ENCODE measurements around the gene NSMCE1. TPM values are rescaled to one million over a fixed set of nuclear protein-coding genes. Genes with fewer than 3 reads are reported as not detected.

NSMCE1 gene
- total RNA-seq, 1 experiment from 2014 or later = 62.6 TPM

DNA sequence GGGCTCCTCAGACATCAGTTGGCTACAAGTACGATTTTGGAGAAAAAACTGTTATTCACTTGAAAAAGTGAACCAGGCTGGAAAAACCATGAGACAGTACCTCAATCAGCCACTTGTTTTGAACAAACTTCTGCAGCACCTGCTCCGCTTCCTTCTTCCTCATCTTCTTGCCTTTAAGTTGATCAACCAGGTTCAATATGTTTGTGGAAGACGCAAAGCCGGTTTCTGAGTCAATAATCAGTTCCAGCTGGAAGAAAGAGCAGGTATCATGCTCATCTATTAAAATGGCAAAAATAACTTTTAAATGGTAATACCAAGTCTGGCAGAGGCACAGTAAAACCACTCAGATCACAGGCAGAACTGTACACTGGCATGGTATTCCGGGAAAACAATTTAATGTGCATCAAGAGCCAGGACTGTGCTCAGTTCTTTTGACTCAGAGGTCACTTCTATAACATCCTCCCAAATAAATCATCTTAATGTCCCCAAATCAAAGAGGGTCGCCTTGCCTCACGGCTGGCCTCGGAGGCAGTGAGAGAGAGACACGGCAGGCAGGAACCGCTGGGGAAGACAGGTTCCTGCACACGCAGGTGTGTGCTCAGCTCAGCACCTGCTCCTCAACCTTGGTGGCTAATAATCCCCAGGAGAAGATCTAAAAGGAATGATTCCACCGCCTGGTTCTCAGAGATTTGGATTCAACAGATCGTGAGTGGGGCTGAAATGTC, 35.5 kb downstream of the NSMCE1 start:
- H3K9me3 ChIP-seq (replicated peaks) = no peaks in the 10 kb centered on the region

DNA sequence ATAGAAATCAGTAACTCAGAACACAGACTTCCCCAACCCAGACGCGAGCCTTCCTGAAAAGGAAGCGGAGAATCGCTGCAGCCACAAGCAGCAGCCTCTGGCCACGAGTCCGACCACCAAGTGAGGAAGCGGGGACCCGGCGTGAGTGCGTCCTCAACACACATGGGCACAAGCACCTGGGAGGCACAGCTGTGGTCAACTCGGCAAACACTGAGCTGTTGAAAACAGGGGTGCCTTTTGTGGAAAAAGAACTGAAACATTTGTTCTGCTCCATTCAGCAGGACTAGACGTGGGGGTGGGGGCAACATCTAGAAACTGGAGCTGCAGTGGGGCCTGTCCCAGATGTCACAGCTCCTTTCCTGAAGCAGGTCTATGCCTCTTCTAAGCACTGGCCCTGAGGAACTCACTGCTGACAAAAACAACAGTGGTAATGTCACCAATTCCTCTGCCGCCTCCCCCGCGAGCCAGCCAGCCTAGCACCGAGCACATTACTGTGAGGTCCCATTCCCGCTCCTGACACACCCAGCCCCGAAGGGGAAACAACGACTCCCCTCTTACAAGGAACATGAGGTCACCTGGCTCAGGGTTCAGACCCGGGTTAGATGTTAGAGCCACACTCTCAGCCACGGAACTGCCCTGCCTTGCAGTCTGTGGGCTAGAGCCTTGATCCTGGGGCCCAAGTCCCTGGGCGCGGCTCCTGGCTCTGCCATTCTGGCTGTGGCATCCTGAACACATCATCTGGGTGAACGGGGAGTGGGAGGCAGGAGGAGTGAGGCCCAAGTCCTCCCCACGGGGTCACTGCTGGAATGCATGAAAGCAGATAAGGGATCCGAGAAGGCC, 36.3 kb downstream of the NSMCE1 start:
- DNase-seq (ENCODE audit: low read depth in 1 of 2, low spot score in 2 of 2) = no peak
- H3K4me1 ChIP-seq (replicated peaks) = peaks cover 9% of the 10 kb centered on the region
- H3K36me3 ChIP-seq = peaks cover 18% of the 10 kb centered on the region
- H3K9me3 ChIP-seq (replicated peaks) = no peaks in the 10 kb centered on the region
- no peak overlapping the region for H3K4me3 ChIP-seq
- no peak overlapping the region for H3K27ac ChIP-seq
- no peaks in the 10 kb centered on the region for H3K27me3 ChIP-seq (replicated peaks)

More for the DNA sequence above, 35.5 kb downstream of the NSMCE1 start:
- no peak overlapping the region for H3K27ac ChIP-seq
- no peak overlapping the region for H3K4me3 ChIP-seq
- no peaks in the 10 kb centered on the region for H3K27me3 ChIP-seq (replicated peaks)
- DNase-seq (ENCODE audit: low read depth in 1 of 2, low spot score in 2 of 2) = no peak
- peaks cover 18% of the 10 kb centered on the region for H3K36me3 ChIP-seq
- peaks cover 9% of the 10 kb centered on the region for H3K4me1 ChIP-seq (replicated peaks)

DNA sequence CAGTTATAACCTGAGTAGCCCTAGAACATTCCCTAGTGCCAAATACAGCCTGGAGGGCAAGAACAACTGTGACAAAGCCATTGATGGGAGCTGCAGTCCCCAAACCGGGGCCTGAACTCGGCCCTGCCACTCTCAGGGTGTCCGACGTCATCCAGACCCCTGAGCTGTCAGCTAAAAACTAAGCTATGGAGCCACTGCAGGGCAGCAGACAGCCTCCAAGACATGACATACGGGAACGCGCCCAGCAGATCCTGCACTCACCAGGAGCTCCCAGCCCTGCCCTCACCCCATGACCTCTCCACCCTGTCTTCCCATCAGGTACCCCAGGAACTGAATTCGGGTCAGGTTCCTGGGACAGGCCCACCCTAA, 36.9 kb downstream of the NSMCE1 start:
- no peak overlapping the region for H3K4me3 ChIP-seq
- H3K9me3 ChIP-seq (replicated peaks) = no peaks in the 10 kb centered on the region
- no peak overlapping the region for H3K27ac ChIP-seq
- no peak for DNase-seq (ENCODE audit: low read depth in 1 of 2, low spot score in 2 of 2)
- peaks cover 18% of the 10 kb centered on the region for H3K36me3 ChIP-seq
- peaks cover 9% of the 10 kb centered on the region for H3K4me1 ChIP-seq (replicated peaks)
- H3K27me3 ChIP-seq (replicated peaks) = no peaks in the 10 kb centered on the region

DNA sequence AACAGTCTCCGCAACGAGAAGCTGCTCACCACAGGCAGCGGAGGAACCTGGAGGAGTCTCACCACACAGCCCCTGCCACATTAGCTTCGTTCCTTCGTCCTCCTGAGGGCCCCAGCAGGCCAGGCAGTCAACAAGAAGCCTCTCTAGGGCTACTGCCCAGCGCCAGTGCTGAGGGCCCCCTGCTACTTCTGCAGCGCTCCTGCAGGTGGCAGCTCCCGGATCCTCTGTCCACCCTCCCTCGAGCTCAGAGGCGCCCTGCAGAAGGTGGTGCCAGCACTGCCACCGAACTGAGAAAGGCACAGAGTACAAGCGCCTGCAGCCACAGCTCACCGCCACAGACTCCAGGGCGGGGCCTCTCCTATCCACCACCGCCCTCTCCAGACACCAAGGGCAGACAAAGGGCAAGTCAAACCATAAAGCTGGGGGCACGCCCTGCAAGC, 38.0 kb downstream of the NSMCE1 start:
- Histone ChIP-seq H3K27ac (no peak overlapping the region), H3K27me3 (replicated peaks) (no peaks in the 10 kb centered on the region), H3K4me1 (replicated peaks) (peaks cover 6% of the 10 kb centered on the region), H3K4me3 (no peak overlapping the region), H3K36me3 (peaks cover 18% of the 10 kb centered on the region), H3K9me3 (replicated peaks) (no peaks in the 10 kb centered on the region)
- no peak for DNase-seq (ENCODE audit: low read depth in 1 of 2, low spot score in 2 of 2)

DNA sequence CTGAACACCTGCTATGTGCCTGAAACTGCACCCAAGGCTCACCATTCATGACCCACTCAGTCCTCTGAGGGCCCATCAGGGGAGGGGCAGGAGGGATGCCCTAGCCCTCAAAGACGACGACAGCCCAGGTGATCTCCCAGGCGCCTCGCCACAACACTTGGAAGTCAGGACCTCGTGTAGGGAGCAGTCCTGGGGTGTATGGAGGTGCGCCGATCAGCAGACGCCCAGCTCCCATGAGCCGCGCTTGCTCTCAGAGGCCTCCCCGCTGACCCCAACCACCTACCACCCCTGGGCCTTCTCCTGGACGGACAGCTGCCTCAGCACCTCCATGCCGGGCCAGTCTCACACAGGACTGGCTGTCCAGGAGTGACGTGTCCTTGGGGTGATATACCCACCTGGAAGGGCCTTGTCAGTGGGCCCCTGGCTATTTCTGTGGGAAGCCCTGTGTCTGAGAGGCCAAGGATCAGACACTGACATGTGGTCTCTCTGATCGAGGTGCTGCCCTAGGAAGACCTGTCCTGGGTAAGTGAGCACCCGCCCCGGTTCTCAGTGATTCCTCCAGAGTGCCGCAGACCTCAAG, 38.6 kb downstream of the NSMCE1 start:
- Histone ChIP-seq H3K27me3 (replicated peaks) (no peaks in the 10 kb centered on the region), H3K9me3 (replicated peaks) (no peaks in the 10 kb centered on the region), H3K27ac (no peak overlapping the region), H3K4me1 (replicated peaks) (no peaks in the 10 kb centered on the region; the same call in 1 of the 2 replicates), H3K36me3 (peaks cover 18% of the 10 kb centered on the region; the same call in 1 of the 2 replicates), H3K4me3 (no peak overlapping the region)
- no peak for DNase-seq (ENCODE audit: low read depth in 1 of 2, low spot score in 2 of 2)

DNA sequence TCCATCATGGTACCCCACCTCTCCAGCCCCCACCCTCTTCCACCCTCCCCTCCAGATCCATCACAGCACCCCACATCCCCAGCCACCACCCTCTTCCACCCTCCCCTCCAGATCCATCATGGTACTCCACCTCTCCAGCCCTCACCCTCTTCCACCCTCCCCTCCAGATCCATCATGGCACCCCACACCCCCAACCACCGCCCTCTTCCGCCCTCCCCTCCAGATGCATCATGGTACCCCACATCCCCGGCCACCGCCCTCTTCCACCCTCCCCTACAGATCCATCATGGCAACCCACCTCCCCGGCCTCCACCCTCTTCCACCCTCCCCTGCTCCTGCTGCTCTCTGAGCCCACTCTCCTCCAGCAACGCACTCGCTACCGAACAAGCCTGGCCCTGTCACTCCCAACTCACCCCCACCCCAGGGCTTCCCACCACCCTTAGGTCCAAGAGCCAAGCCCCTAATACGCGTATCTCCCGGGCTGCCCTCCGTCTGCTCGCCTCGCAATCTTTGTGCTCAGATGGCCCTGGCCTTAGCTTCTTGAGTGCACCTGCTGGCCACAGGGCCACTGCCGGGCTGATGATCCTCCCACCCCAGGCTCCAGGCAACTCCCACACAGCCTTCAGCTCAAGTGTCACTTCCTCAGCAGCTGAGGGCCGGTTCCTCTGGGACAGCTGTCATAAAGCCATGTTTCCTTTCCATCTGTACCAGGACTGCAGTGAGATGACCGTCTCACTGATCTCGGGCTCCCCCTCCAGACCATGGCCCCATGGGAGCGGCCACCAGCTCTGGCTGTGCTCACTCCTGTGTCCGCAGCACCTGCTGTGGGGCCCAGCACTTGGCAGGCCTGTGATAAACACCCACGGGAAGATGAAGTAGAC, 39.7 kb downstream of the NSMCE1 start:
- H3K27ac ChIP-seq = no peak overlapping the region
- H3K4me1 ChIP-seq (replicated peaks) = no peaks in the 10 kb centered on the region
- DNase-seq (ENCODE audit: low read depth in 1 of 2, low spot score in 2 of 2) = no peak
- no peaks in the 10 kb centered on the region for H3K27me3 ChIP-seq (replicated peaks)
- no peaks in the 10 kb centered on the region for H3K9me3 ChIP-seq (replicated peaks)
- H3K36me3 ChIP-seq = peaks cover 24% of the 10 kb centered on the region; the same call in 1 of the 2 replicates
- H3K4me3 ChIP-seq = no peak overlapping the region

DNA sequence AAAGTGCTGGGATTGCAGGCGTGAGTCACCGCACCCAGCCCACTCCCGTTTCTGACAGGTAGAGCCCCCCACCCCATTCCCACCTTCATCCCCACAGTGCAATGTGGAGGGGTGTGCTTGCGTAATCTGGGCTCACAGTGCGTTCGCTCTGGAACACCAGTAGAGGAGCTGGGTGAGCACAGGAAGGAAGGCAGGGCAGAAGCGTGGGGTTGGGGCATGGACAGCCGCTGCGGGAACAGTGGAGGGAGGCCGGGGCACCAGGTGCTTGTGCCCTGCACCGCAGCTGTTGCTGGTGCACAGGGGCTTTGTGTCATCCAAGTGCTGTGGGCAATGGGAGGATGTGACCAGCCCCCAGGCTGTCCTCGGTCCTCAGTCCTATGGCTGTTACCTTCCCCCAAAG, 40.5 kb downstream of the NSMCE1 start:
- no peaks in the 10 kb centered on the region for H3K9me3 ChIP-seq (replicated peaks)
- no peak overlapping the region for H3K27ac ChIP-seq
- H3K36me3 ChIP-seq = peaks cover 28% of the 10 kb centered on the region; the same call in 1 of the 2 replicates
- no peak overlapping the region for H3K4me3 ChIP-seq
- peaks cover 4% of the 10 kb centered on the region for H3K4me1 ChIP-seq (replicated peaks)
- H3K27me3 ChIP-seq (replicated peaks) = no peaks in the 10 kb centered on the region
- no peak for DNase-seq (ENCODE audit: low read depth in 1 of 2, low spot score in 2 of 2)

DNA sequence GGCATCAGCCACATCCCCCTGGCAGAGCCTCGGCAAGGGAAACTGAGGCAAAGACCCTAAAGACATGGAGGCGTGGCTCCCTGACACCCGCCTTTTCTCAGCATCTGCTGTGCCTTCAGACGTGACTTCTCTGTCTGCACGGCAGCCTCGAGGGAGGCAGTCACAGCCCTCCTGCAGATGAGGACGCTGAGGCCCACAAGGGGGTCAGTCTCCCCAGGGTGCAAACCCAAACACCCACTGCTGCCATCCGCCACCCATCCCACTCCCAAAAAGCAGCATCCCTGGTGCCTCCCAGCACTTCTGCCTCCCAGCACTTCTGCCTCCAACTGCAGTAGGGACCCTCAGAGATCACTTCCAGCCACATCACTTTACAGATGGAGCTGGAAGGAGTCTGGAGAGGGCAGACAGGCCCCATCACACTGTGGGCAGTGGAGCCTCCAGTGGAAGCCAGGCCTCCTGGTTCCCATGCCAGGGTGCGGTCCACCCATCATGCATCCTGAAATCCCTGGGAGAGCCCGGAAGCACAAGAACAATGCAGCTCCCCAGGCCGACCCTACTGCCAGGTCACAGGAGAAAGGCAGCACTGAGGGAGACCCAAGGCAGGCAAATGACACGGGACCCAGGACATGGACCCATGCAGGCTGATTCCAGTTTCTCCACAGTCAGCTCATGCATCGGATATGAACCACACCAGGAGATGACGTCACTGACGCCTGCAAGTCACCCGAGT, 41.4 kb downstream of the NSMCE1 start:
- no peaks in the 10 kb centered on the region for H3K9me3 ChIP-seq (replicated peaks)
- H3K36me3 ChIP-seq = peaks cover 24% of the 10 kb centered on the region; the same call in 1 of the 2 replicates
- H3K4me1 ChIP-seq (replicated peaks) = peaks cover 13% of the 10 kb centered on the region
- H3K27me3 ChIP-seq (replicated peaks) = no peaks in the 10 kb centered on the region
- no peak overlapping the region for H3K27ac ChIP-seq
- DNase-seq (ENCODE audit: low read depth in 1 of 2, low spot score in 2 of 2) = no peak
- H3K4me3 ChIP-seq = no peak overlapping the region

DNA sequence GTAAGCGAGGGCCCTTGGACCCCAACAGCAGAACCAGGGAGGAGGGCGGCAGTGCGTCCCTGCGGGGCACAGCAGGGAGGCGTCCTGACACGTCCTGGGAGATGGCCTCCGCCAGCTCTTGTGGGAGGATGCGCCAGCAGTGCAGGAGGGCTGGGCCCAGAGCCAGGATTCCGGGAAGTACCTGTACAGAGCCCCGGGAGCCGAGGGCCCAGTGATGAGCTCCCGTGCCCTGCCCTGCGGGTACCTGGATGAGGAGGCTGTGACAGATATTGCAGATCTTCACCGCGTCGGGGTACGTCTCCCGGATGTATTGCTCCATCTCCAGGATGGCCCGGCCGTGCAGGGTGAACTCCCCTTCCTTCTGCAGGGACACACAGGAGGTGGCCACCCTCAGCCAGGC, 42.1 kb downstream of the NSMCE1 start:
- Histone ChIP-seq H3K9me3 (replicated peaks) (no peaks in the 10 kb centered on the region), H3K36me3 (peaks cover 20% of the 10 kb centered on the region; the same call in 1 of the 2 replicates), H3K27ac (no peak overlapping the region), H3K27me3 (replicated peaks) (no peaks in the 10 kb centered on the region), H3K4me3 (no peak overlapping the region), H3K4me1 (replicated peaks) (peaks cover 13% of the 10 kb centered on the region)
- DNase-seq (ENCODE audit: low read depth in 1 of 2, low spot score in 2 of 2) = no peak

DNA sequence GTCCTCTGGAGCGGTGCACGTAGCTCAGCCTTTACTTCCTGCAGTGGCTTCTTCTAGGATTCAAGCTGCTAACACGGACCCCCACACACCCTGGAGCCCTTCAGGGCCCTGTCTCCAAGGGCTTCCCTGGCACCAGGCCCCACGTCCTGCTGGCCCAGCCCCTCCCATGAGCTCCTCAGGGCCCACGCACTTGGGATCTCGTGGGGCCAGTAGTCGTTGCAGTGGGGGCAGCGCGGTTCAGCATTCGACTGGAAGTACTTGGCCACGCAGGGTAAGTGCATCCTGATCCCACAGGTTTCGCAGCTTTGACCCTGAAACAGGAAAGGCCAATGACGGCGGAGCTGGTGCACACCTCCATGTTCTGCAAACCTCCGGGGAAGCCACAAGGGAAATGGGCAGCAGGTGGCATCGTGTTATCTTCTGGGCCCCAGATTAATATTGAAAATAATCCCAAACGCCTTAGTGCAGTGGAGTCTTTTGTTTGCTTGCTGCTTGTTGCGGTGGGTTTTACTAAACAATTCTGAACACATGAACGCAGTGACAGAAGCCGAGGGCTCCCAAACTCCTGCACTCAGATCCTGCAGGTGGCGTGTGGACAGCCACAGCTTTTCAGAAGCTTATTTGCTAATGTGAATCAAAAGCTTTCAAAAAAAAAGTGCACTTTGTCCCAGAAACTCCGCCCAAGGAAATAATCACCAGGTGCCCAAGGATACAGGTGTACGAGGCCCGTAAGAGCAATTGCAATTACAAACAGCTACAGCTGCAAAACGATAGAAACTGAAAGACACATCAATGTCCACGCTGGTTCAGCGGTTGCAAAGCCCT, 42.8 kb downstream of the NSMCE1 start:
- no peaks in the 10 kb centered on the region for H3K9me3 ChIP-seq (replicated peaks)
- H3K36me3 ChIP-seq = 0 out of 2 replicates have a peak, but pooled peaks cover 16% of the 10 kb centered on the region
- H3K4me1 ChIP-seq (replicated peaks) = peaks cover 13% of the 10 kb centered on the region
- no peak overlapping the region for H3K4me3 ChIP-seq
- H3K27ac ChIP-seq = no peak overlapping the region
- no peaks in the 10 kb centered on the region for H3K27me3 ChIP-seq (replicated peaks)
- DNase-seq (ENCODE audit: low read depth in 1 of 2, low spot score in 2 of 2) = no peak

DNA sequence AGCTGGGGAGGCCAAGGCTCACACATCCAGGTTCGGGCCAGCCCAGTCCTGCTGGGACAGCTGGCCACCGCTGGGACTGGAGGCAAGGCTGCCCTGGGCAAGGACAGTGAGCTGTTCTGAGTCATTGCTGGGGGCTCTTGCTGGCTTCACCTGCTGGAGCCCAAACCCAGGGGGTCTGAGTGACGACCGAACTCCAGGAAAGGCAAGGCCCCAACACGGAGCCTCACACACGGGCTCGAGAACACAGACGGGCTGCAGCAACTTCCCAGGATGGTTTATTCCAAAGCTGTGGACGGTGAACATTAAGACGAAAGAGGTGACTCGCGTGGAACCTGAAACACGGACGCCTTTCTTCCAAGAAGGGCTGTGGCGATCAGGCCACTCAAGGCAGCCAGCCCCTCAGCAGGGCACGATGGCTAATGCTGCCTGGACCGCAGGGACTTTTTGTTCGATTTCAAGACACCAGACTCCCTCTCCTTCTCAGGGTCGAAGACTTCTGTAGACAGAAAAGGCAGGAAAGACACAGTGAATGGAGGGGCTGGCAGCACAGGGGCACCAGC, 43.8 kb downstream of the NSMCE1 start:
- Histone ChIP-seq H3K27me3 (replicated peaks) (no peaks in the 10 kb centered on the region), H3K4me3 (no peak overlapping the region), H3K9me3 (replicated peaks) (no peaks in the 10 kb centered on the region), H3K4me1 (replicated peaks) (peaks cover 13% of the 10 kb centered on the region), H3K27ac (no peak overlapping the region), H3K36me3 (0 out of 2 replicates have a peak, but pooled peaks cover 10% of the 10 kb centered on the region)
- no peak for DNase-seq (ENCODE audit: low read depth in 1 of 2, low spot score in 2 of 2)

DNA sequence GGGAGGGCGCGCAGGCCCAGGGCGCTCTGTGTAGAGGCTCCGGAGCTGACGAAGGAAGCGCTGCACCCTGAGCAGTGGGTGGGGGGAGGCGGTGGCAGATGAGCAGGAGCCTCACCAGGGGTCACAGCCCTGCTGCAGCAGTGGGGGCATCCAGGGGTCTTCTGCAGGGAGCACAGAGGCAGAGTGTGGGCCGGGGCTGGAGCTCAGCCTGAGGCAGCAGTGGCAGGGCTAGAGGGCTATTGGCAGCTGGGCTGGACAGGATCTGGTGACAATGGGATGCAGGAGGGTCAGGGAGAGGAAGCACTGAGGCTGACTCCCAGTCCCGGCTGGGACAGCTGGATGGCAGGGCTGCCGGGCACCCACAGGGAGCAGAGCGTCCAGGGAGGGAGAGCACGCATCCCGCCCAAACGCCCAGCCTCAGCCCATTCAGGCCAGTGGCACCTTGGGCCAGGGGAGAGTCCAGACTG, 44.3 kb downstream of the NSMCE1 start:
- H3K27ac ChIP-seq = no peak overlapping the region
- no peak for DNase-seq (ENCODE audit: low read depth in 1 of 2, low spot score in 2 of 2)
- H3K27me3 ChIP-seq (replicated peaks) = no peaks in the 10 kb centered on the region
- H3K9me3 ChIP-seq (replicated peaks) = no peaks in the 10 kb centered on the region
- H3K4me1 ChIP-seq (replicated peaks) = peaks cover 13% of the 10 kb centered on the region
- H3K36me3 ChIP-seq = 0 out of 2 replicates have a peak, but pooled peaks cover 10% of the 10 kb centered on the region
- no peak overlapping the region for H3K4me3 ChIP-seq

All from SJSA1 (cell line).